ENCODE data around the gene MC1R.
"Not testable (repeated sequence)": the region's sequence is repeated elsewhere in the genome, so short reads cannot be mapped to it uniquely, and the experiment has no call there.

The MC1R gene

DNA sequence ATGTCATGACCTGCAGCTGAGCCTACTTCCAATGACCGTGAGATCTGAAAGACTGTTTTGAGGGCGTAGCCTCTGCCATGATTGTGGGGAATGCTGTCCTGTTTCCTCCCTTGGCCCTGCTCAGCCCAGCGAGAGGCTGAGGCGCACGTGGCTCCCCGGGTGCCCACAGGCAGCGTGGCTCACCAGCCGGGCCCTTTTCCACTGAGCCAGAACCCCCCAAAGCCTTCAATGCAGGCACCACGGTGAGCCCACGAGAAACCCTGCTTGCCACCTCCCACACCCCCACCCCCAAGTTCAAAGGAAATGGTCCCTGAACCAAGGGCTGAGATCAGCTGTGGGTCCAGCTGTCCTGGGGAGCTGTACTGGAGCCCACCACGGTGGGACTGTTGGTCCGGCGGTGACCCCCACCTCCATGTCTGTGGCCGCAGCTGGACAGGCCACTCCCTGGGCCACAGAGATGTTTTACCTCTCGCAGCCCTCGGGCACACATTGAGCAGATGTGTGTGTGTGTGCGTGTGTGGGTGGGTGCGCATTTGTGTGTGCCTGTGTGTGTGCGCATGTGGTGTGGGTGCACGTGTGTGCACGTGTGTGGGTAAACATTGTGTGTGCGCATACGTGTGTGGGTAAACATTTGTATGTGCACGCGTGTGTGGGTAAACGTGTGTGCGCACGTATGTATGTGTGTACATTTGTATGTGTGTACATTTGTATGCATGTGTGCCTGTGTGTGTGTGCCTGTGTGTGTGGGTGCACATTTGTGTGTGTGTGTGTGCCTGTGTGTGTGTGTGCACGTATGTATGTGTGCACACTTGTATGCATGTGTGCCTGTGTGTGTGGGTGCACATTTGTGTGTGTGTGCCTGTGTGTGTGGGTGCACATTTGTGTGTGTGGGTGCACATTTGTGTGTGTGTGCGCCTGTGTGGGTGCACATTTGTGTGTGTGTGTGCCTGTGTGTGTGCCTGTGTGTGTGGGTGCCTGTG, 5.0 kb upstream of the MC1R start:
- in situ Hi-C loops (cut with MboI; ENCODE audit: low sequenced_read_pairs) = no loop called here

DNA sequence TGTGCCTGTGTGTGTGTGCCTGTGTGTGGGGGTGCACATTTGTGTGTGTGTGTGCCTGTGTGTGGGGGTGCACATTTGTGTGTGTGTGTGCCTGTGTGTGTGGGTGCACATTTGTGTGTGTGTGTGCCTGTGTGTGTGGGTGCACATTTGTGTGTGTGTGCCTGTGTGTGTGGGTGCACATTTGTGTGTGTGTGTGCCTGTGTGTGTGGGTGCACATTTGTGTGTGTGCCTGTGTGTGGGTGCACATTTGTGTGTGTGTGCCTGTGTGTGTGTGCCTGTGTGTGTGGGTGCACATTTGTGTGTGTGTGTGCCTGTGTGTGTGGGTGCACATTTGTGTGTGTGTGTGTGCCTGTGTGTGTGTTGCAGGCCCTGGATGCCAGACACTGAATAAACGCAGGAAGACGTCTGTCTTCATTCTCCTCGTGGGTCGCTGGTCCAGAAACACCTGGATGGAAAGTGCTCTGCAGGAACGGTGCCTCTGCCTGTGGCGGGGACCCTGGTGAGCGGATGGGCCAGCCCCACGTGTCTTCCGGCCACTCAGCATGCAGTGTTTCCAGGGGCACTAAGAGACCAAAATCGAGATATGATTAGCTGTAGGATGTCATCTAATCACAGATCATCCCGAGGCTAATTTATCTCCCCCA, 3.9 kb upstream of the MC1R start:
- in situ Hi-C loops (cut with MboI; ENCODE audit: low sequenced_read_pairs) = not testable (repeated sequence)

GRCh38 chr16:89915303-89916232, 3.1 kb upstream of the MC1R start:
- in situ Hi-C loops (cut with MboI; ENCODE audit: low sequenced_read_pairs) = no loop called here

DNA sequence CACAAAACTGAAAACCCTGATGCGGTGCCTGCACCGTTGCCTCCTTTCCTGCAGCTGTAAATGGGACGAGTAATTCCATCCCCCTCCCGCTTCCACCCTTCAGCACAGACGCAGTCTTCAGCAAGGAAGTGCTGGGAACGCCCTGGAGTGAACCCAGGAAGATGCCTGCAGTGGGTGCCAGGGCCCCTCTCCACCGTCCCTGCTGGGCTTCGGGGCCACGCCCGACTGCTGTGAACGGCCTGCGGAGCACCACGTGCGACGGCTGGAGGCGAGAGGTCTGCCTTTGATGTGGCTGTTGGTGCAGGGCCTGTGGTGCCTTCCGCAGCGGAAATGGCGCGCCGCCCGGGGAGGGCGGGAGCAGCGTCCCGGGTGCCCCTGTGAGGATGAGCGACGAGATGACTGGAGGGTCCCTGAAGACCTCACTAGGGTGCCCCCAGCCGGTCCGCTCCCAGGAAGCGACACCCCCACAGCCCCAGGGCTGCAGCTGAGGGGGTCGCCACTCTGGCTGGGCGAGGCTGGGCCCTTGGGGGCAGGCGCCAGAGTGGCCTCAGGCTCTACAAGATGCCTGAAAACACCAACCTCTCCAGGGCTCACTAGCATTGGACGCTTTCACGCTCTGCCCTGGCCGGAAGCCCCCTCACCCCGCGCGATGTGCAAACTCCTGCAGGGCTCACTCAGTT, 749 bp upstream of the MC1R start:
- in situ Hi-C loops (cut with MboI; ENCODE audit: low sequenced_read_pairs) = no loop called here

DNA sequence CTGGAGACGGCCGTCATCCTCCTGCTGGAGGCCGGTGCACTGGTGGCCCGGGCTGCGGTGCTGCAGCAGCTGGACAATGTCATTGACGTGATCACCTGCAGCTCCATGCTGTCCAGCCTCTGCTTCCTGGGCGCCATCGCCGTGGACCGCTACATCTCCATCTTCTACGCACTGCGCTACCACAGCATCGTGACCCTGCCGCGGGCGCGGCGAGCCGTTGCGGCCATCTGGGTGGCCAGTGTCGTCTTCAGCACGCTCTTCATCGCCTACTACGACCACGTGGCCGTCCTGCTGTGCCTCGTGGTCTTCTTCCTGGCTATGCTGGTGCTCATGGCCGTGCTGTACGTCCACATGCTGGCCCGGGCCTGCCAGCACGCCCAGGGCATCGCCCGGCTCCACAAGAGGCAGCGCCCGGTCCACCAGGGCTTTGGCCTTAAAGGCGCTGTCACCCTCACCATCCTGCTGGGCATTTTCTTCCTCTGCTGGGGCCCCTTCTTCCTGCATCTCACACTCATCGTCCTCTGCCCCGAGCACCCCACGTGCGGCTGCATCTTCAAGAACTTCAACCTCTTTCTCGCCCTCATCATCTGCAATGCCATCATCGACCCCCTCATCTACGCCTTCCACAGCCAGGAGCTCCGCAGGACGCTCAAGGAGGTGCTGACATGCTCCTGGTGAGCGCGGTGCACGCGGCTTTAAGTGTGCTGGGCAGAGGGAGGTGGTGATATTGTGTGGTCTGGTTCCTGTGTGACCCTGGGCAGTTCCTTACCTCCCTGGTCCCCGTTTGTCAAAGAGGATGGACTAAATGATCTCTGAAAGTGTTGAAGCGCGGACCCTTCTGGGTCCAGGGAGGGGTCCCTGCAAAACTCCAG, 1.1 kb downstream of the MC1R start:
- in situ Hi-C loops (cut with MboI; ENCODE audit: low sequenced_read_pairs) = no loop called here

GRCh38 chr16:89920723-89921122, 2.1 kb downstream of the MC1R start:
- in situ Hi-C loops (cut with MboI; ENCODE audit: low sequenced_read_pairs) = no loop called here

DNA sequence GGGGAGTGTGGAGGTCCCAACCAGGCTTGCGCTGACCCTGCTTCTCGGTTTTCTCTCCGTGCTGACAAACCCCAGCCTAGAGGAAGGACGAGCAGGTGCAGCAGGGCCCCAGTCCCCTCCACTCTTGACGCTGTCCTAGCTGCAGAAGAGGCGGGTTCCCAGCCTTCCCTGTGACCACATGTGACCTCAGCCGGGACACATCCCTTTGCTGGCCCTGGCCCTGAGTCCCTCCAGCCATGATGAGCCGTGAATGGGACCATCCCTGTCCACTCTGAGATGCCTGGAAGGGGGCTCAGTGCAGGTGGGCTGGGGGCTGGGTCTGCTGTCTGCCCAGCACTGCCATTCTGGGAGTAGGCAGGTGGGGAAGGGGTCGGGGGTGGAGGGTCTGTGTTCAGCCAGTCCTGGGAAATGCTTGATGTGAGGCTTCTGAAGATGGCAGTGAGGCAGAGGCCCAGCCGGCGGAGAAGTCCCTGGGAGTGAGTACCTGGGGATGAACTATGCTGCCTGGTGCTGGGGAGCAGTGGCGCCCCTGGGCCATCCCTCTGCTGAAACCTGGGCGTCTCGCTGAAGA, 2.6 kb downstream of the MC1R start:
- in situ Hi-C loops (cut with MboI; ENCODE audit: low sequenced_read_pairs) = no loop called here

DNA sequence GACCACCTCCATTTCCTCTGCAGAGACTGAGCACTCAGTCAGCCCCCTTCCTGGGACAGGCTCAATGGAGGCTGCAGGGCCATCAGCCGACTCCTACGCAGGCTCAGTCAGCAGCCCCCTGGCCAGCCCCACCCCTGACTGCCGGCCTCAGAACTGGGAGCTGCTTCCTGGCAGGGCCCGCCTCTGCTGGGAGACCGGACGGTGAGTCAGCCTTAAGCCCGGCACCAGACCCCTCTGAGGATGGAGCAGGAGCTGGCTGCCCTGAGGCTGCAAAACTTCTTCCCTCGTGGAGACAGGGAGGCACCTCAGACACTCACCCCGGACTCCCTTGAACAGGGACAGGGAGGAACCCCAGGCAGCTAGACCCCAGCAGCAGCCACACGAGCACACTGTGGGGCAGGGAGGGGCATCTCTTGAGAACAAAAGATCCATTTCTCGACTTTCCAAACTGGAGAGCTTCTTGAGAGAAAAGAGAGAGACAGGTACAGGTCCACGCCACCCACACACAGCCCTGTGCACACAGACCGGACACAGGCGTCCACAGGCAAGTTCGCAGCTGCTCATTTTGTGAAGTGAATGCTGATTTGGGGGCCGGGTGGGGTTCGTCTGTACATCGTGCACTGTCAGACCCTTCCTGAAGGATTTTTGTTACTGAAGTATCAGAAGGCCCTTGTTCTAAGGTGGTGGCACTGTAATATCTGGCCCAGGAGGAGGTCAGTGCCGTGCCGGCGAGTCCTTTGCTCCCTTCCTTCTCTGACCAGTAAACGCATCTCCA, 3.2 kb downstream of the MC1R start:
- in situ Hi-C loops (cut with MboI; ENCODE audit: low sequenced_read_pairs) = no loop called here

GRCh38 chr16:89922477-89922883, 3.8 kb downstream of the MC1R start:
- in situ Hi-C loops (cut with MboI; ENCODE audit: low sequenced_read_pairs) = no loop called here

- in situ Hi-C loops (cut with MboI; ENCODE audit: low sequenced_read_pairs) = no loop called here
Measured at GRCh38 chr16:89922884-89923639, 4.4 kb downstream of the MC1R start, which contains the start of gene TUBB3. Gene TUBB3, plus strand, starts transcription at chr16:89923342. Its CDS starts 60 bp downstream, at chr16:89923402.

- in situ Hi-C loops (cut with MboI; ENCODE audit: low sequenced_read_pairs) = no loop called here
Measured at GRCh38 chr16:89923640-89924296, 5.1 kb downstream of the MC1R start.

DNA sequence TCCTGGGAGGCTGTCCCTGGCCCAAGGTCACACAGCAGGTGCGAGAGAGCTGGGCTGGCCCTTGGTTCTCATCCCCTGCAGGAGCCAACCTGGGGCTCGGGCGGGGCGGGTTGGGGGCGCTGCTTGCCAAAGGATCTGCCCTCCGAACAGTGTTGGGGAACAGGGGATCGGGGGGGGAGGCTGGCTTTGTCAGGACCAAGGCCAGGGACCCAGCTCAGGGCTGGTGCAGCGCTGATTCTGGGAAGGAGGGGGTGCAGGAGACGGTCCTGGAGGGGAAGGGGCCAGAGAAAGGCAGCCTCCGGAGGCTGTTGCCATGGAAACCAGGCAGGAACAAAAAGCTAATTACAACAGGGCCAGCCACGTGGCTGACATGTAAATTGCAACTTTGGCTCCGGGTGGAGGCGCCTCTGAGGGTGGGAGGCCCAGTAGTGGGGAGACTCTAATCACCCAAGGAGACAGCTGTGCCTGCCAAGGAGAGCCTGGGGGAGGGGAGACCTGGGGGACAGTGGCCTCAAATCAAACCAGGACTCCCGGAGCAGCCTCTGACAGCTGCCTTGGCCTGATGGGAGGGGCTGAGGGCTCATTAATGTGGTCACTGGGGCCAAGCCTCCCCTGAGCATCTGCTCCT, 5.7 kb downstream of the MC1R start:
- in situ Hi-C loops (cut with MboI; ENCODE audit: low sequenced_read_pairs) = no loop called here

- in situ Hi-C loops (cut with MboI; ENCODE audit: low sequenced_read_pairs) = no loop called here
Measured at GRCh38 chr16:89924925-89925307, 6.3 kb downstream of the MC1R start.

DNA sequence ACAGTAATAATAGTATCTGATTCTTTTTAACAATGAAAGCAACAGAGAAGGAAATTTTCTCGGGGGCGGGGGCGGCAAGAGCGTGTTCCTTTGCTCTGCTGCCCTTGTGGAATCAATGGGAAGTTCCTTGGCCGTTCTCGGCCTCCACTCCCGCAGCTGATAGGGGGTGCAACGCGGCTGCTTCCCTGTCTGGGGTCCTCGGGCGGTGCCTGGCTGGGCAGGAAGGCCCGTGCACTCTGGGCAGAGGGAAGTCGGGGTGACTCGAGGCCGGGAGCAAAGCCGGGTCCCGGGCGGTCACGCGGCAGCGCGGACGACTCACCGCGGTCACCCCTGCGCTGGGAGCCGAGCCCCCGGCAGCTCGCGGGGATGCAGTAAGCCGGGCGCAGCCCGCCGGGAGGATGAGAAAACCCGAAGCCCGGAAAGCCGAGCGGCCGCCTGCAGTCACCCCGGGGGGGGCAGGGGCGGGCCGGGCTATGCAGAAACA, 7.0 kb downstream of the MC1R start:
- in situ Hi-C loops (cut with MboI; ENCODE audit: low sequenced_read_pairs) = no loop called here

GRCh38 chr16:89931305-89931896, 12.7 kb downstream of the MC1R start:
- in situ Hi-C loops (cut with MboI; ENCODE audit: low sequenced_read_pairs) = no loop called here

DNA sequence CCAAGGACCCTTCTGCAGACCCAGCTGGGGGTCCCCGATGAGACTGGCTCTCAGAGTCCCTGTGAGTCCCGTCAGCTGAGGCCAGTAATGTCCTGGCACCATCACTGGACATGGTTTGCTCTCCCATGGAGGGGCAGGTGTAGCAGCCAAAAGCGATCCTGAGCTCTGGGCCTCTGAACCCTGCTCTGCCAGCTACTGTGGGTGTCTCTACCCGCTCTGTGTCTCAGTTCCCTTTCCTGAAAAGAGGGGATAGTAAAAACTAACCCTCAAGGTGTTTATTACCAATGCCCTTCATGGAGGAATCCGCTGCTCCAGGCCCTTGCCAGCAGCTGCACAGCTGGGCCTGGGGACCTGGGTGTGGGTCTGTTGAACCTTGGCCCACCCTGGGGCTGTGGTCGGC, 13.3 kb downstream of the MC1R start:
- in situ Hi-C loops (cut with MboI; ENCODE audit: low sequenced_read_pairs) = no loop called here
